ENCODE measurements around the gene RSAD1.

The RSAD1 gene

GRCh38 chr17:50495918-50496317 is 17.3 kb downstream of the RSAD1 start:
- ChIA-PET CTCF (interaction anchor here (1.1 kb wide), 1 partner anchor 12 kb away, joined by 5 read pairs; no protein-coding TSS in a partner anchor), POLR2A (no interaction called here)
- TF ChIP-seq BHLHE40 (IDR thresholded peaks at IDR 0.05; ENCODE audit: borderline replicate concordance), result no peak
- no peak for TF ChIP-seq NFRKB (IDR thresholded peaks at IDR 0.05)
- TF ChIP-seq PKNOX1 (IDR thresholded peaks at IDR 0.05), result no peak
- no peak for TF ChIP-seq ZNF384 (IDR thresholded peaks at IDR 0.05)
- TF ChIP-seq ELF4 (IDR thresholded peaks at IDR 0.05), result no peak
- TF ChIP-seq FOXM1 (IDR thresholded peaks at IDR 0.05; ENCODE audit: borderline replicate concordance), result no peak
- TF ChIP-seq CTBP1 (IDR thresholded peaks at IDR 0.05; ENCODE audit: borderline replicate concordance), result no peak
- TF ChIP-seq FOXA1 (IDR thresholded peaks at IDR 0.05), result no peak
- no peak for TF ChIP-seq L3MBTL2 (conservative IDR thresholded peaks at IDR 0.05)
- TF ChIP-seq SUZ12 (IDR thresholded peaks at IDR 0.05), result no peak
- no peak for TF ChIP-seq LEF1 (IDR thresholded peaks at IDR 0.05; ENCODE audit: borderline replicate concordance)
- no peak for TF ChIP-seq TARDBP (IDR thresholded peaks at IDR 0.05)
- no peak for TF ChIP-seq HDGF (IDR thresholded peaks at IDR 0.05; ENCODE audit: borderline replicate concordance)
- no peak for TF ChIP-seq FOXK2 (IDR thresholded peaks at IDR 0.05)
- TF ChIP-seq ARNT (IDR thresholded peaks at IDR 0.05), result no peak
- TF ChIP-seq SP1 (IDR thresholded peaks at IDR 0.05), result no peak
- no peak for DNase-seq (ENCODE audit: extremely low spot score)

GRCh38 chr17:50498021-50498874 is 19.6 kb downstream of the RSAD1 start:
- POLR2A ChIA-PET, result no interaction called here
- TF ChIP-seq CTBP1 (IDR thresholded peaks at IDR 0.05; ENCODE audit: borderline replicate concordance) (no peak), L3MBTL2 (conservative IDR thresholded peaks at IDR 0.05) (no peak), FOXK2 (IDR thresholded peaks at IDR 0.05) (no peak), FOXM1 (IDR thresholded peaks at IDR 0.05; ENCODE audit: borderline replicate concordance) (no peak), NFRKB (IDR thresholded peaks at IDR 0.05) (no peak), ZNF384 (IDR thresholded peaks at IDR 0.05) (no peak), ARNT (IDR thresholded peaks at IDR 0.05) (no peak), ELF4 (IDR thresholded peaks at IDR 0.05) (no peak)
- DNase-seq (ENCODE audit: extremely low spot score), result no peak

GRCh38 chr17:50499270-50499669 is 20.6 kb downstream of the RSAD1 start:
- TF ChIP-seq NFRKB (IDR thresholded peaks at IDR 0.05) (no peak), CTBP1 (IDR thresholded peaks at IDR 0.05; ENCODE audit: borderline replicate concordance) (no peak)
- no peak for DNase-seq (ENCODE audit: extremely low spot score)
- POLR2A ChIA-PET, result no interaction called here
- CTCF ChIA-PET, result no interaction called here

More at GRCh38 chr17:50498021-50498874, 19.6 kb downstream of the RSAD1 start:
- CTCF ChIA-PET, result no interaction called here

- TF ChIP-seq ARNT (IDR thresholded peaks at IDR 0.05) (no peak), LEF1 (IDR thresholded peaks at IDR 0.05; ENCODE audit: borderline replicate concordance) (no peak), NFRKB (IDR thresholded peaks at IDR 0.05) (no peak), FOXM1 (IDR thresholded peaks at IDR 0.05; ENCODE audit: borderline replicate concordance) (no peak), SUZ12 (IDR thresholded peaks at IDR 0.05) (no peak), TARDBP (IDR thresholded peaks at IDR 0.05) (no peak), ZNF384 (IDR thresholded peaks at IDR 0.05) (no peak), FOXA1 (IDR thresholded peaks at IDR 0.05) (no peak), FOXK2 (IDR thresholded peaks at IDR 0.05) (no peak), L3MBTL2 (conservative IDR thresholded peaks at IDR 0.05) (no peak), SP1 (IDR thresholded peaks at IDR 0.05) (no peak), HDGF (IDR thresholded peaks at IDR 0.05; ENCODE audit: borderline replicate concordance) (no peak), ELF4 (IDR thresholded peaks at IDR 0.05) (no peak), BHLHE40 (IDR thresholded peaks at IDR 0.05; ENCODE audit: borderline replicate concordance) (no peak)
Measured at GRCh38 chr17:50499721-50500120, 21.1 kb downstream of the RSAD1 start.

GRCh38 chr17:50501054-50501453 is 22.4 kb downstream of the RSAD1 start:
- TF ChIP-seq ARNT (IDR thresholded peaks at IDR 0.05), result no peak
- TF ChIP-seq SP1 (IDR thresholded peaks at IDR 0.05), result no peak
- no peak for TF ChIP-seq CTBP1 (IDR thresholded peaks at IDR 0.05; ENCODE audit: borderline replicate concordance)
- TF ChIP-seq FOXK2 (IDR thresholded peaks at IDR 0.05), result no peak
- no peak for TF ChIP-seq TARDBP (IDR thresholded peaks at IDR 0.05)
- TF ChIP-seq L3MBTL2 (conservative IDR thresholded peaks at IDR 0.05), result no peak
- TF ChIP-seq NFRKB (IDR thresholded peaks at IDR 0.05), result no peak
- TF ChIP-seq SUZ12 (IDR thresholded peaks at IDR 0.05), result no peak
- TF ChIP-seq BHLHE40 (IDR thresholded peaks at IDR 0.05; ENCODE audit: borderline replicate concordance), result no peak
- TF ChIP-seq ZNF384 (IDR thresholded peaks at IDR 0.05), result no peak
- TF ChIP-seq PKNOX1 (IDR thresholded peaks at IDR 0.05), result no peak
- TF ChIP-seq ELF4 (IDR thresholded peaks at IDR 0.05), result no peak
- TF ChIP-seq HDGF (IDR thresholded peaks at IDR 0.05; ENCODE audit: borderline replicate concordance), result no peak
- no peak for TF ChIP-seq FOXA1 (IDR thresholded peaks at IDR 0.05)
- no peak for TF ChIP-seq LEF1 (IDR thresholded peaks at IDR 0.05; ENCODE audit: borderline replicate concordance)
- TF ChIP-seq FOXM1 (IDR thresholded peaks at IDR 0.05; ENCODE audit: borderline replicate concordance), result no peak
- no peak for DNase-seq (ENCODE audit: extremely low spot score)
- POLR2A ChIA-PET, result no interaction called here
- CTCF ChIA-PET, result interaction anchor here (0.5 to 2.4 kb wide), 7 partner anchors 10 to 328 kb away, joined by 3 to 11 read pairs (median 6); no protein-coding TSS in a partner anchor

More at GRCh38 chr17:50499721-50500120, 21.1 kb downstream of the RSAD1 start:
- DNase-seq (ENCODE audit: extremely low spot score), result no peak
- ChIA-PET CTCF (no interaction called here), POLR2A (no interaction called here)

- POLR2A ChIA-PET, result interaction anchor here (0.5 to 1.1 kb wide), 2 partner anchors 9 to 40 kb away, joined by 3 to 4 read pairs; no protein-coding TSS in a partner anchor
Measured at GRCh38 chr17:50502301-50502990, 23.8 kb downstream of the RSAD1 start.

More at GRCh38 chr17:50502301-50502990, 23.8 kb downstream of the RSAD1 start:
- CTCF ChIA-PET, result interaction anchor here (0.6 to 2.4 kb wide), 4 partner anchors 9 to 50 kb away, joined by 3 to 11 read pairs (median 5); no protein-coding TSS in a partner anchor
- TF ChIP-seq BHLHE40 (IDR thresholded peaks at IDR 0.05; ENCODE audit: borderline replicate concordance) (no peak), ELF4 (IDR thresholded peaks at IDR 0.05) (no peak), PKNOX1 (IDR thresholded peaks at IDR 0.05) (no peak), HDGF (IDR thresholded peaks at IDR 0.05; ENCODE audit: borderline replicate concordance) (no peak), LEF1 (IDR thresholded peaks at IDR 0.05; ENCODE audit: borderline replicate concordance) (no peak), CTBP1 (IDR thresholded peaks at IDR 0.05; ENCODE audit: borderline replicate concordance) (no peak), ARNT (IDR thresholded peaks at IDR 0.05) (no peak), FOXA1 (IDR thresholded peaks at IDR 0.05) (no peak), NFRKB (IDR thresholded peaks at IDR 0.05) (no peak), FOXK2 (IDR thresholded peaks at IDR 0.05) (no peak), TARDBP (IDR thresholded peaks at IDR 0.05) (no peak), SUZ12 (IDR thresholded peaks at IDR 0.05) (no peak)
- no peak for DNase-seq (ENCODE audit: extremely low spot score)
